ENCODE data around the gene KRT7.

The KRT7 gene

DNA sequence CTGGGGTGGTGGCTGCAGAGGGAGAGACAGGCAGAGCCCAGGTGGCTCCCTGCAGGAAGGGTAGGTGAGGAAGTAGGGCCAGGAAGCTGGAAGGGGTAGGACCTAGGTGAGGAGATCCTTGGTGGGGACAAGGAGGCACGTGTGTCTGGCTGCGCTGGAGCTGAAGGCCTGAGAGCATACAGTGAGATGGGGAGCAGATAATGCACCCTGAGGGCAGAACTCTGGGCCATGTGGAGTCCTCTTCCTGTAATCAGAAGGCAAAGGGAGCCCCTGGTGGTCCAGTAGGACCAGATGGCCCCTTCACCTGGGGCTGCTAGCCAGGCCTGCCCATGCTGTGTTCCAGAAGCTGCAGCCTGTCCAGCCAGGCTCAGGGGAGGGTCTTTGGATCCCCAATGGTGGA lies 25.9 kb upstream of the KRT7 start:
- no peak overlapping the region for H3K9ac ChIP-seq (ENCODE audit: low read length)
- no peaks in the 10 kb centered on the region for H3F3A ChIP-seq (ENCODE audit: insufficient read depth)
- H3K4me2 ChIP-seq (ENCODE audit: low read depth, low read length, poor library complexity, severe bottlenecking) = no peak overlapping the region
- H3K27ac ChIP-seq (ENCODE audit: low read depth, low read length) = no peak overlapping the region
- H3K9me2 ChIP-seq (replicated peaks; ENCODE audit: insufficient read depth, low read length) = no peaks in the 10 kb centered on the region
- no peaks in the 10 kb centered on the region for H3K9me3 ChIP-seq (ENCODE audit: insufficient read depth, low read length)
- H2AFZ ChIP-seq (ENCODE audit: low read depth, low read length, severe bottlenecking) = no peak overlapping the region
- no peaks in the 10 kb centered on the region for H3K27me3 ChIP-seq (ENCODE audit: low read length)
- H3K4me3 ChIP-seq (ENCODE audit: insufficient read depth, low read length, poor library complexity, severe bottlenecking) = no peak overlapping the region
- H3K79me2 ChIP-seq (ENCODE audit: insufficient read depth, low read length) = no peaks in the 10 kb centered on the region
- TF ChIP-seq, protein P1, sequence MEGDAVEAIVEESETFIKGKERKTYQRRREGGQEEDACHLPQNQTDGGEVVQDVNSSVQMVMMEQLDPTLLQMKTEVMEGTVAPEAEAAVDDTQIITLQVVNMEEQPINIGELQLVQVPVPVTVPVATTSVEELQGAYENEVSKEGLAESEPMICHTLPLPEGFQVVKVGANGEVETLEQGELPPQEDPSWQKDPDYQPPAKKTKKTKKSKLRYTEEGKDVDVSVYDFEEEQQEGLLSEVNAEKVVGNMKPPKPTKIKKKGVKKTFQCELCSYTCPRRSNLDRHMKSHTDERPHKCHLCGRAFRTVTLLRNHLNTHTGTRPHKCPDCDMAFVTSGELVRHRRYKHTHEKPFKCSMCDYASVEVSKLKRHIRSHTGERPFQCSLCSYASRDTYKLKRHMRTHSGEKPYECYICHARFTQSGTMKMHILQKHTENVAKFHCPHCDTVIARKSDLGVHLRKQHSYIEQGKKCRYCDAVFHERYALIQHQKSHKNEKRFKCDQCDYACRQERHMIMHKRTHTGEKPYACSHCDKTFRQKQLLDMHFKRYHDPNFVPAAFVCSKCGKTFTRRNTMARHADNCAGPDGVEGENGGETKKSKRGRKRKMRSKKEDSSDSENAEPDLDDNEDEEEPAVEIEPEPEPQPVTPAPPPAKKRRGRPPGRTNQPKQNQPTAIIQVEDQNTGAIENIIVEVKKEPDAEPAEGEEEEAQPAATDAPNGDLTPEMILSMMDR (IDR thresholded peaks at IDR 0.05; ENCODE audit: insufficient read depth, low read length, poor library complexity, severe bottlenecking) = no peak
- TF ChIP-seq EZH2phosphoT487 (conservative IDR thresholded peaks at IDR 0.05; ENCODE audit: low read length) = no peak
- no peaks in the 10 kb centered on the region for H3K36me3 ChIP-seq (ENCODE audit: low read length)
- no peaks in the 10 kb centered on the region for H4K20me1 ChIP-seq (ENCODE audit: low read depth, low read length)

DNA sequence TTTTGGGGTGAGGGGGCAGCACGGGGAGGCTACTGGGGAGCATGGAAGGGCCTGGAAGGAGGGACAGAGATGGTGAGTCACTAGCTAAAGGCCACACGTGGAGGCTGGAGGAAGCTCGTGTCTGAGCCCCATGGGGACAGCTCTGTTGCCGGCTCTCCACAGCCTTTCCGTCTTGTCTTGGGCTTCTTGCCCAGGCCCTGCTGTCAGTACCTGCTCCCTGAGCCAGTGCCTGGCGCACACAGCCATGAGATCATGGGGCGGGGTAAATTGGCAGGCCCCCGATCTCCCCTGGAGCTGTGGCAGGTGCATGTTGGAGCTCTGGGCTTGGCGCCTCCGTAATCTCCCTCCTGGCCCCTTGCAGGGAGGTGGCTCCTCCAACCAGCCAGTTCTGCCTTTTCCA lies 25.1 kb upstream of the KRT7 start:
- no peak overlapping the region for H3K9ac ChIP-seq (ENCODE audit: low read length)

GRCh38 chr12:52208424-52209165 lies 24.4 kb upstream of the KRT7 start:
- Histone ChIP-seq H4K20me1 (ENCODE audit: low read depth, low read length) (no peaks in the 10 kb centered on the region), H3K4me3 (ENCODE audit: insufficient read depth, low read length, poor library complexity, severe bottlenecking) (no peak overlapping the region), H3K9me3 (ENCODE audit: insufficient read depth, low read length) (no peaks in the 10 kb centered on the region), H3K79me2 (ENCODE audit: insufficient read depth, low read length) (no peaks in the 10 kb centered on the region), H3K27me3 (ENCODE audit: low read length) (no peaks in the 10 kb centered on the region), H3K9me2 (replicated peaks; ENCODE audit: insufficient read depth, low read length) (no peaks in the 10 kb centered on the region), H3K36me3 (ENCODE audit: low read length) (no peaks in the 10 kb centered on the region), H3F3A (ENCODE audit: insufficient read depth) (no peaks in the 10 kb centered on the region), H3K9ac (ENCODE audit: low read length) (no peak overlapping the region), H2AFZ (ENCODE audit: low read depth, low read length, severe bottlenecking) (no peak overlapping the region), H3K4me2 (ENCODE audit: low read depth, low read length, poor library complexity, severe bottlenecking) (no peak overlapping the region), H3K27ac (ENCODE audit: low read depth, low read length) (no peak overlapping the region)
- TF ChIP-seq, protein P1 (IDR thresholded peaks at IDR 0.05; ENCODE audit: insufficient read depth, low read length, poor library complexity, severe bottlenecking) = no peak
- TF ChIP-seq EZH2phosphoT487 (conservative IDR thresholded peaks at IDR 0.05; ENCODE audit: low read length) = no peak

More for the DNA sequence above, 25.1 kb upstream of the KRT7 start:
- Histone ChIP-seq H3K36me3 (ENCODE audit: low read length) (no peaks in the 10 kb centered on the region), H2AFZ (ENCODE audit: low read depth, low read length, severe bottlenecking) (no peak overlapping the region), H3K9me3 (ENCODE audit: insufficient read depth, low read length) (no peaks in the 10 kb centered on the region), H3F3A (ENCODE audit: insufficient read depth) (no peaks in the 10 kb centered on the region), H3K27me3 (ENCODE audit: low read length) (no peaks in the 10 kb centered on the region), H3K79me2 (ENCODE audit: insufficient read depth, low read length) (no peaks in the 10 kb centered on the region), H3K4me2 (ENCODE audit: low read depth, low read length, poor library complexity, severe bottlenecking) (no peak overlapping the region), H3K9me2 (replicated peaks; ENCODE audit: insufficient read depth, low read length) (no peaks in the 10 kb centered on the region), H3K4me3 (ENCODE audit: insufficient read depth, low read length, poor library complexity, severe bottlenecking) (no peak overlapping the region), H3K27ac (ENCODE audit: low read depth, low read length) (no peak overlapping the region), H4K20me1 (ENCODE audit: low read depth, low read length) (no peaks in the 10 kb centered on the region)
- no peak for TF ChIP-seq EZH2phosphoT487 (conservative IDR thresholded peaks at IDR 0.05; ENCODE audit: low read length)
- TF ChIP-seq, protein P1 (IDR thresholded peaks at IDR 0.05; ENCODE audit: insufficient read depth, low read length, poor library complexity, severe bottlenecking) = no peak
